ENCODE measurements around the gene BOLA2B.
A peak's percentile ranks its signal among the peaks of the same experiment; 100 is the strongest.
"Not testable (repeated sequence)": the region's sequence is repeated elsewhere in the genome, so short reads cannot be mapped to it uniquely, and the experiment has no call there.

BOLA2B gene

GRCh38 chr16:30193615-30194014, at the start of gene BOLA2B, which contains the start of gene SLX1A:
BOLA2B (minus strand) TSS chr16:30193666; CDS start chr16:30193595, 71 bp downstream.
SLX1A (plus strand) TSS chr16:30193875; CDS start chr16:30194085, 210 bp downstream.
- not testable (repeated sequence) for DNase-seq

DNA sequence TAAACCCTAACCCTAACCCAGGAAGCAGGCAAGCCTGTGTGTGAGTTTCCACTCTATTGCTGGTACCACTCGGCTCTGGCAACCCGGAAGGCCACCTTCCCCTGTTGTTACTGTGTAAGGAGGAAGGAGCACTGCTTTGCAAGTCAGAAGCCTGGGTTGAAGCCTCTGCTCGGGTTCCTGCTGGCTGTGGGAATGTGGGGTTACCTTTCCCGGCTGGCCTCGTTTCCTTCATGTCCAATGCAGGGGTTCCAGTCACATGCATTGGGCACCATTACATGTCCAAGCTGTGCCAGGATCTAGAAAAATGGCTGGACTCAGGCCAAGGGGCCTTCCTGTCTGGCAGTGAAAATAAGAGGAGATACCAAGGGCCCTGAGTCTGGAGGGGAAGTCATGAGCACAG, 23.6 kb upstream of the BOLA2B start:
- DNase-seq = not testable (repeated sequence)

DNA sequence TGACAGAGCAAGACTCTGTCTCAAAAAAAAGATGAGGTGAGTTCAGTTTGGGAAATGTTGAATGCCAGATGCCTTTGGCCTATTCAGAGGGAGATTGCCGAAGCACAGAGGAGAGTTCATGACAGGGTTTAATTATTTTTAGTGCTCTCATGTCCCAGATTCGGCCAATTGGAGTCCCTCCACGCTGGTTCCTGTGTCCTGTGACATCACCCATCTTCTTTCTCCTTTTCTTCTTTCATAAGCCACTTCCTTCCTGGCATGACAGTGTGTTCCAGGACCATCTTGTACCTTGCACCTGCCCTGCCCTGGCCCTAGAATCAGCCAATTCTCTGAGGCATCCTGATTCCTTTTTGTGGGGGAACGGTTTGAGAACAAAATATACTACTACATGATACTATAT, 17.9 kb upstream of the BOLA2B start:
- DNase-seq = not testable (repeated sequence)

GRCh38 chr16:30209032-30209431, 15.6 kb upstream of the BOLA2B start:
- DNase-seq = peak; percentile 20 to 39

- DNase-seq = peak in 1 of 2 experiments; percentile 0
These were observed 13.7 kb upstream of the BOLA2B start for GRCh38 chr16:30207063-30207704.

DNA sequence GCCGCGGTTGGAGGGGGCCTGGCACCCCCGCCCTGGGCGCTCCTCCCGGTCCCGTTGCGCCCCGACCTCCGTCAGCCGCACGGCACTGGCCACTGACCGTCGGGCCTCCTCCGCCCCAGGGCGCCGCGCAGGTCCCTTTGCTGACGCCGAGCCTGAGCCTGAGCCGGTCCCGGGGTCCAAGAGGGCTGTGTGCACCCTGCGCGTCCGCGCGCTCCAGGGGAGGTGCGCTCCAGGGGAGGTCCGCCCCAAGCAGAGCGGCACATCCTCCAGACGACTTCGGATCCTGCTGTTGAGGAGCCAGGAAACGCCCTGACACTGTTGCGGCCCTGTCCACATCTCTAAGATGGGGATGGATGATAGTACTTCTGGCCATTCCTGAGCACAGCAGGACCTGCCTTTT, 12.8 kb upstream of the BOLA2B start:
- not testable (repeated sequence) for DNase-seq

- peak in 1 of 2 experiments; percentile 11 for DNase-seq
These were observed 12.2 kb upstream of the BOLA2B start for GRCh38 chr16:30205541-30206236.

GRCh38 chr16:30199608-30200343, 6.3 kb upstream of the BOLA2B start:
- not testable (repeated sequence) for DNase-seq

DNA sequence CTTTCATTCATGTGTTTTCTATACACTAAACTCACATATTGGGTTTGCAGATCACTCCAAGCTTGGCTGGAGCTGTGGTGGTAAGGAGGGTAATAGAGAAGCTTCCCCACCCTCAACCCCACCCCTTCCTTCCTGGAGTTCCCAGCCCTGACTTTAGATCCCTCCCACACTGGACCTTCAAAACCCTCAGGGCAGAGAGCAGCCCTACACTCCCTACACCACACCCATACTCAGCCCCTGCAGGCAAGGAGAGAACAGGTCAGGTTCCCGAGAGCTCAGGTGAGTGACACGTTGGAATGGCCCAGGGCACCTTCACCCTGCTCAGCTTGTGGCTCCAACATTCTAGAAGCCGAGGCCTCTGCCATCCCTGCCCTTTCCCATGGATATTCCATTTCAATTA, 5.6 kb upstream of the BOLA2B start, which contains the start of gene SULT1A3:
SULT1A3 (plus strand) TSS at position 207 of the 400 bp plus-strand sequence. CDS start 1,474 bp downstream, outside the sequence.
- DNase-seq = not testable (repeated sequence)

GRCh38 chr16:30197001-30197400, 3.5 kb upstream of the BOLA2B start:
- not testable (repeated sequence) for DNase-seq

DNA sequence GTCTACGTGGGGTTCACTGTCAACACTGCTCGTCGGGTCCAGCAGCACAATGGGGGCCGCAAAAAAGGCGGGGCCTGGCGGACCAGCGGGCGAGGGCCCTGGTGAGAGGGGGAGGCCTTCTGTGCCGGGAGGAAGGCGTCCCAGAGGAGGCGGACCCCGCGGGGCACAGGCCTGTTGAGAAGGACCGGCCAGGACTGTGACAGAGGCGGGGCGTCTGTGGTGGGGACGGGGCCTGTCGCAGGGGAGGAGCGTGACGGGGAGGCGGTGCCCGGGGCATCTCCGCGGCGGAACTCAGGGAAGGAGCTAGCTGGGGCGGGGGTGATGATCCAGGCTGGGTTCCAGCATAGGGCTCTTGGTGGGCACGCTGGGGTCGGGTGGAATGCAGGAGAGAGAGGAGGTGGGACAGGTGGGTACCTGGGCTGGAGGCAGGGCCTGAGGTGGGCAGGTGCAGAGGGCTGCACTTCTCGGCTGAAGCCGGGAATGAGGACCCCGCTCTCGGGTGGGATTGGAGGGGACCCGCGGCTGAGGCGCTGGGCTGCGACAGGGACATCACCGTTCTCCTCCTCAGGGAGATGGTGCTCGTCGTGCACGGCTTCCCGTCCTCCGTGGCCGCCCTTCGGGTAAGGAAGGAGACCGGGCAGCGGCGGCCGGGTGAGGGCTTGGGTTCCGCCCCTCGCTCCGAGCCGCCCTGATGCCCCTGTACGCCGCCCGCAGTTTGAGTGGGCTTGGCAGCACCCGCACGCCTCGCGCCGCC, 883 bp upstream of the BOLA2B start:
- DNase-seq = peak in 1 of 2 experiments; percentile 5

DNA sequence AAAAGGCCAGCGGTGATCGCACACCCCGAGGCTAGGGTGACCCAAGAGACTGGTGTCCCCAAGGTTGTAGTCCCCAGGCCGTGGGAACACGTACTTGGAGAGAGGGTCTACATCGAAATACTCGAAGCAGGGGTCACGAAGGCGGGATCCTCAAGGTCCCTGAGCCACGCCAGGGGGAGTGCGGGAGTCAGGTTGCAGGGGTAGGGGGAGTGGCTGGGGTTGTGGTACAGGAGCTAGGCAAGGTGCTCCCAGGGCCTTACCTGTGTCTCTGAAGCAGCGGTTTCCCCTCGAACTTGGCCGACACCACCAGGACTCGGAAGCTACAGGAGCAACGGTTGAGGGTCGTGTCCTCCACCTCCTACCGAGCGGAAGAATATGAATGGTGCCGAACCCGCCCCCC, 368 bp downstream of the BOLA2B start:
- DNase-seq = not testable (repeated sequence)

DNA sequence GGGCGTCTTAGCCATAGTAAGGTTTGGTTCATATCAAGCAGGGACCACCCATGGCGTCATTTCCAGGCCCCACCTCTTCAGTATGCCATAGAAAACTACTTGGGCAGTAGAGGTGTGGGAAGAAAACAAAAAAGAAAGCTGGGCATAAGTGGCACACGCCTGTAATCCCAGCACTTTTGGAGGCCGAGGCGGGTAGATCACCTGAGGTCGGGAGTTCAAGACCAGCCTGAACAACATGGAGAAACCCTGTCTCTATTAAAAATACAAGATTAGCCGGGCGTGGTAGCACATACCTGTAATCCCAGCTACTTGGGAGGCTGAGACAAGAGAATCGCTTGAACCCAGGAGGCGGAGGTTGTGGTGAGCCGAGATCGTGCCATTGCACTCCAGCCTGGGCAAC, 2.3 kb downstream of the BOLA2B start:
- DNase-seq = peak in 1 of 2 experiments; percentile 9

DNA sequence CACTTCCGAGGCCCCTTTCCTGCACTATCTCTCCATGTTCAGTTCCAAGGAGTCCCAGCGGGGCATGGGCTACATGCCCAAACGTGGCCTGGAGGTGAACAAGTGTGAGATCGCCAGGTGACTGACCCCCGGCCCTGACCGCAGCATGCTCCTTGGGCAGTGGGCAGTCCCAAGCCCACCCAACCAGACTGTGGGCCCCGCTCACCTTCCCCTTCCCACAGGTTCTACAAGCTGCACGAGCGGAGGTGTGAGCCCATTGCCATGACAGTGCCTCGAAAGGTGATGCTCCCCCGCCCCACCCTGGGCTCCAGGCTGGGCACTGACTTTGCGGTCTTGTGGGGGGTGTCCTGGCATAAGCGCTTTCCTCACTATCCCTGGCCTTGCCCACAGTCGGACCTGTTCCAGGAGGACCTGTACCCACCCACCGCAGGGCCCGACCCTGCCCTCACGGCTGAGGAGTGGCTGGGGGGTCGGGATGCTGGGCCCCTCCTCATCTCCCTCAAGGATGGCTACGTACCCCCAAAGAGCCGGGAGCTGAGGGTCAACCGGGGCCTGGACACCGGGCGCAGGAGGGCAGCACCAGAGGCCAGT, 5.4 kb downstream of the BOLA2B start:
- DNase-seq = peak in 1 of 2 experiments; percentile 13

DNA sequence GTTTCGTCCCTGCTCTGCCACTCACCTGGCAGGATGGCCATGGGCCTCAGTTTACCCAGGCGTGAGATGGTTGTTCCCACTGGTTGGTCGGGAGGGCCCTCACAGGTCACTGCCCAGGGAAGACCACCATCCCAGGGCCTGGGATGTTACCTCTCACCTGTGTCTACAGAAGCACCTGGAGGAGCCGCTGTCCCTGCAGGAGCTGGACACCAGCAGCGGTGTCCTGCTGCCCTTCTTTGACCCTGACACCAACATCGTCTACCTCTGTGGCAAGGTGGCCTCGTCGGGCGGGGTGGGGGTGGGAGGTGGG, 6.0 kb downstream of the BOLA2B start:
- DNase-seq = no peak

DNA sequence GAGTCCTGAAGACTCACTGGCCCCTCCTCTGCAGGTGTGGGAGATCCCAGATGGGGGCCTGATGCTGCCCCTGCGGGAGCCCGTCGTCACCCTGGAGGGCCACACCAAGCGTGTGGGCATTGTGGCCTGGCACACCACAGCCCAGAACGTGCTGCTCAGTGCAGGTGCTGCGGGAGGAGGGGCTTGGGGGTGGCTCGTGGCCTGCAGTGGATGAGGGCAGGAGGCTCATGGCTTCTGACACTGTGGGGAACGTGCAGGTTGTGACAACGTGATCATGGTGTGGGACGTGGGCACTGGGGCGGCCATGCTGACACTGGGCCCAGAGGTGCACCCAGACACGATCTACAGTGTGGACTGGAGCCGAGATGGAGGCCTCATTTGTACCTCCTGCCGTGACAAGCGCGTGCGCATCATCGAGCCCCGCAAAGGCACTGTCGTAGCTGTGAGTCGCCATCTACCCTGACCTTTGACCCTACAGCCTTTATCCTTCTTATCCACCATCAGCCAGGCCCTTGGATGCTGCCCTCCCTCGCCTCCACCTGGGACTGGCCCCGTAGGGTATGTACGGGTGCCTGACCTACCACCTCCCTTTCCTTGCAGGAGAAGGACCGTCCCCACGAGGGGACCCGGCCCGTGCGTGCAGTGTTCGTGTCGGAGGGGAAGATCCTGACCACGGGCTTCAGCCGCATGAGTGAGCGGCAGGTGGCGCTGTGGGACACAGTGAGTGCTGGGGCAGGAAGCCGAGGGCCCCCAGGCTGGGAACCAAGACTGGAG, 6.5 kb downstream of the BOLA2B start:
- peak; percentile 95 for DNase-seq

DNA sequence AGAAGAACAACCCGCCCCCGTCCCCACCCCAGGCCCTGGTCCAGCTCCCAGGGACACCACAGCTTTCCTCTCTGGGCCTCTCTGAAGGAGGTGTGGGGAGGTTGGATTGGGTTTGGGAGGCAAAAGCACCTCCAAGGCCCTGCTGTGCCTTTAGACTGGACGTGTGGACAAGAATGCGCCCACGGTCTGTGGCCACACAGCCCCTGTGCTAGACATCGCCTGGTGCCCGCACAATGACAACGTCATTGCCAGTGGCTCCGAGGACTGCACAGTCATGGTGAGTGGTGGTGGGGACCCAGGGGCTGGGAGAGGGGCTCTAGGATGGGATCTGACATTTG, 7.1 kb downstream of the BOLA2B start:
- no peak for DNase-seq

GRCh38 chr16:30185683-30186421, 7.6 kb downstream of the BOLA2B start:
- DNase-seq = peak; percentile 77 to 85

DNA sequence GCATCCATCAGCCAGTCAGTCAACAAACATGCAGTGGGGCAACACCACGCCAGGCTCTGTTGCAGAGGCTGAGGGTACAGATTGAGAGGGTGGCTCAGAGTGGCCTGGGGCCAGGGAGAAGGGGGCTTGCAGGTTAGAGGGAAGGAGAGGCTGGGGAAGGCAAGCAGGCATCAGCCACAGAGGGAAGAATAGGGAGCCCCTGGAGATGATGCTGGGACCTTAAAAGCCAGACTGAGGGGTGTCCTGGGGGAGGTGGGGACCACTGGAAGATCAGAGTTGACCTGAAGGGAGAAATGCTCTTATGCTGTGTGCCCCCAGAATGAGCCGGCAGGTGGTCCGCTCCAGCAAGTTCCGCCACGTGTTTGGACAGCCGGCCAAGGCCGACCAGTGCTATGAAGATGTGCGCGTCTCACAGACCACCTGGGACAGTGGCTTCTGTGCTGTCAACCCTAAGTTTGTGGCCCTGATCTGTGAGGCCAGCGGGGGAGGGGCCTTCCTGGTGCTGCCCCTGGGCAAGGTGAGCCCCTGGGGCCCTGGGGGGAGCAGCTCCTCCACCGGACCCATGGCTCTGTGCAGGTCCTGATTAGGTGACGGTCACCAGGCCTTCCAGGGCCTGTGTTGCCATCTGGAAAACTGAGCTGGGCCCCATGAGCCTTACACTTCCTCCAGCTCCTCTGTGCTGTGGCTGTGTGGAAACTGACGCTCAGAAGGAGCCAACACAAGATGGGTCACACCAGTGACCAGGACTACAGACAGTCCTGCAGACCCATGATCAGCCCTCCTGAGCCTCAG, 8.4 kb downstream of the BOLA2B start:
- peak; percentile 52 to 56 for DNase-seq

Data from activated CD4-positive, alpha-beta T cell treated with anti-CD3 and anti-CD28 coated beads, Interleukin-2, amount 50 U/mL, for 48 hours (primary cell).